GM18861 (cell line): Measurements from ENCODE around the gene CMTM4.
"Not testable (repeated sequence)": the region's sequence is repeated elsewhere in the genome, so short reads cannot be mapped to it uniquely, and the experiment has no call there.

Experiments
- ATAC-seq: cut with Tn5 transposase; IDR thresholded peaks from one replicate; pipeline ENCODE4 v1.9.1; 2021; ENCODE audit not compliant: unreplicated experiment

CMTM4 gene

GRCh38 chr16:66676599-66676998, 19.9 kb downstream of the CMTM4 start:
- ATAC-seq = no peak

DNA sequence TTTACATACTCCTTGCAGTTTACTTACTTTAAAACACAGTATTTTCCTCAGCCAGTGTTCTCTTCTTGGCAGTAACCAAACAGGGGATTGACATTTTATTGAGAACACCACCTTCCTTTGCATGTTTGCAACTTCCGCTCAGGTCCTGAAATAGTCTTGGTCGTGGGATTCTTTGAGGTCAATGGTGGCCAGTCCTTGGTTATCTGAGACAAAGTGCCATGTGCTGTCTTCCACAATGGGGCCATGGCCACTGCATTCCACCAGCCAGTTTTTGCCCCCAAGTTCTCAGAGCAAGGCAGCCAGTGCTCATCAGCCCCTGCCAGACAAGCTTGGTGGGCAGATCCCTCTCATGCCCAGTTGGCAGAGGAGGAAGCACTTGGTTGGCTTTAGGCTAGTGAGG, 22.9 kb downstream of the CMTM4 start:
- no peak for ATAC-seq

DNA sequence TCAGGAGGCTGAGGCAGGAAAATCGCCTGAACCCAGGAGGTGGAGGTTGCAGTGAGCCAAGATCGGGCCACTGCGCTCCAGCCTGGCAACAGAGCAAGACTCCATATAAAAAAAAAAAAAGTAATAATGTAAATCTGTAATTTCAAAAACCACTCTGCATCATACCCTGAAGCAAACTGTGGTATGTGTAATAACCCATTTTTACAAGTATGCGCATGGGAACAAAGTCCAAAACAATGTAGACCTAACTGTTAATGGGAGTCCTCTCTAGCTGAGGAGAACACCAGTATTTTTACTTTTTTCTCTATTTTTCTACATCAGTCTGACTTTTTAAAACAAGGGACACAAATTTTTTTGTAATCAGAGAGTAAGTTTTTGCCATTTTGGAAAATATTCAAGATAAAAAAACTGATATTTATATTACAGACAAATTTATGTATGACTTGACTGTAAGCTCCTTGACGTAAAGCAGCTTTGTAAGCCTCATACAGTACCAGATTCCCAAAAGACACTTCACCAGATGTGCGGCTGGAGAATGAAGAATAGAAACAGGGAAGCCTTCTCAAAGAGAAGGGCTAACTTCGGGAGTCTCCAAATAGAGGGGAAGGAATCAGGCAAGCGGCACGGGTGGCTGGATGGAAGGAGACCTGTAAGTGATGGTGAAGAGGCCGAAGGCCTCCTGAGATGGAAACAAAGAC, 25.7 kb downstream of the CMTM4 start:
- no peak for ATAC-seq

GRCh38 chr16:66668777-66669444, 27.6 kb downstream of the CMTM4 start:
- no peak for ATAC-seq

- no peak for ATAC-seq
Measured at GRCh38 chr16:66667944-66668343, 28.6 kb downstream of the CMTM4 start.

DNA sequence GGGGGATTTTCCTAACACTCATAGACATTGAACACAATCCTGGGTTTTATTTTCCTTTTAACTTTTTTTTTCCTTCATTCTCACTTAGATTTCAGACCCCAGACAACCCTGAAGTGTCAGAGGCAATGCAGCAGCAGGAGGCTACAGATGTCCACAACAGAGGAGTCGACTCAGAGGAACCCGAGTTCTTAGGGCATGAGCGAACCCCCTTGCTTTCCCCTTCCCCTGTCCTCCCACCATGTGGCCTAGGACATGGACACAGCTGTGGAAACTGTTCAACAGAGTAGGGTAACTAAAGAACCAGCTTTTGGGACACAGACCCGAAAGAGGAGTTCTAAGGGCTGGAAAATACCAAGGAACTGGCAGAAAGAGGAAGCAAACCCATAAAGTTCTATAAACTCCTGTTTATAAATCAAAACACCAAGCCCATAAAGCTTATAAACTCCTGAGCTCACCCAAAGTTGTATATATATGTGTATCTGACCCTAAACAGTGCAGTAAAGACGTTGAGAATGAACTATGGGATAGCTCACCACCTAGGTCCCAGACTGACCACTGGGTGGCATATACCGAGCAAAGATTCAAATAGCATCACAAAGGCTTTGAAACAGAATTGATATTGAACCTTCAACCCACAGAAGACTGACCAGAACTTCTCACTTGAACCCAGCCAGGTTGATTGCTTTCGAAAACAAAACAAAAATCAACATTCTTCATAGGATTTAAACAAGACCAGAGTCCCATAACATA, 33.9 kb downstream of the CMTM4 start:
- ATAC-seq = no peak

- not testable (repeated sequence) for ATAC-seq
Measured at GRCh38 chr16:66661671-66662346, 34.7 kb downstream of the CMTM4 start.

DNA sequence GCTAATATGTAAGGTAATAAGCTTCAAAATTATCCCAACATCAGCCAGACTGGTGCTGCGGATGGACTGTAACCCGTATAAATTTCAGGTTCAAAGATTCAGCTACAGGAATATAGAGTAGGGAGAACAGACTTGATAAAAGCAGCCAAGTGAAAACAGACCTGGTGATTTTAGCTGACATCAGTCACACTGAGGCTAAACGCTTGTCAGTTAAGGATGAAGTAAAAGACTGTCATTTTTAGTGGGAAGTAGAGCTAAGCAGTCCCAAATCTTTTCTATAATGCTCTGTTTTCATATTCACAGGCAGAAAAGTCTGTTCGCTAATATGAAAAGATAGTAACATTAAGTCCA, 35.4 kb downstream of the CMTM4 start:
- no peak for ATAC-seq

GRCh38 chr16:66660422-66661209, 35.9 kb downstream of the CMTM4 start:
- no peak for ATAC-seq

DNA sequence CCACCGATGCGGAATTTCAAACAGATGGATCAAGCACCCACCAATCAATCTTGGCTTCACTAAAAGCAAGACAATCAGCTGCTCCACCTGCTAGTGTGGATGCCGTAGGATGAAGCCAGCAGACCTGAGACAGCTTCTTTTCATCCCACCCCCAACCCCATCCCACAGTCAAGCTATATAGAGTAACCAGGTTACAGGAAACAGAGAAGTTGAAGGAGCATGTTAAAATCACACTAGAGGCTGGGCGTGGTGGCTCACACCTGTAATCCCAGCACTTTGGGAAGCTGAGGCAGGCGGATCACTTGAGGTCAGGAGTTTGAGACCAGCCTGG, 37.7 kb downstream of the CMTM4 start:
- ATAC-seq = no peak

- ATAC-seq = no peak
Measured at GRCh38 chr16:66658143-66658859, 38.2 kb downstream of the CMTM4 start.

- no peak for ATAC-seq
Measured at GRCh38 chr16:66656547-66656946, 40.0 kb downstream of the CMTM4 start.

GRCh38 chr16:66653581-66654350, 42.8 kb downstream of the CMTM4 start:
- no peak for ATAC-seq

DNA sequence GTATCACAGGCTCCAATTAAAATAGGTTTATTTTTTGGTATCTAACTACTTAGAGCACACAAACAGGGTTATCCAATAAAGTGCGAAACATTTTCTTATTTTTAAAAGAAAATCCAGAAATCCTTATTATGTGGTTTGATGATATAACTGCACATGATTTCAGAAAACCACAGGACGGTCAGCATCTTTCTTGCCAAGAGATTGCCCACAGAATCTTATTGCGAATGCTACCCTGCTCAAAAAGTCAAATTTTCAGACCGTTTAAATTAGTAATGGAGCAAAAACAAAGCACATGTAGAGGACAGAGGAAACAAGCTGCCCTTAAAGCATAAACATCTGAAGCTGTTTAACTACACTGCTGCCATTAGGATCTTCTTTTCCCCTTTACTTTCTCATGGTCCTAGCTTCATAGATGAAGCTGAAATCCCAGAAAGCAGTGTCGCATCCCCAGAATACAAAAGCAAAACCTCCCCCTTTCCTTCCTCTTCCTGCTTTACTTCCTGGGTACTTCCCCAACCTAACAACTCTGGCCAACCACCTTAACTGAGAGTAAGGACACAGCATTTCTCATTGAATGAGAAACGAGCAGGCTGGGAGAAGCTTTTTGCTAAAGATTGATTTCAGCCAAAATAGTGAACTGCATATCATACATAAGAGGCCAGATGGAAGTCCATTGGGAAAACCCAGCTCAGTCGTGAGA, 43.7 kb downstream of the CMTM4 start:
- ATAC-seq = no peak

GRCh38 chr16:66651965-66652364, 44.6 kb downstream of the CMTM4 start:
- ATAC-seq = no peak

- no peak for ATAC-seq
Measured at GRCh38 chr16:66651474-66651765, 45.1 kb downstream of the CMTM4 start.

DNA sequence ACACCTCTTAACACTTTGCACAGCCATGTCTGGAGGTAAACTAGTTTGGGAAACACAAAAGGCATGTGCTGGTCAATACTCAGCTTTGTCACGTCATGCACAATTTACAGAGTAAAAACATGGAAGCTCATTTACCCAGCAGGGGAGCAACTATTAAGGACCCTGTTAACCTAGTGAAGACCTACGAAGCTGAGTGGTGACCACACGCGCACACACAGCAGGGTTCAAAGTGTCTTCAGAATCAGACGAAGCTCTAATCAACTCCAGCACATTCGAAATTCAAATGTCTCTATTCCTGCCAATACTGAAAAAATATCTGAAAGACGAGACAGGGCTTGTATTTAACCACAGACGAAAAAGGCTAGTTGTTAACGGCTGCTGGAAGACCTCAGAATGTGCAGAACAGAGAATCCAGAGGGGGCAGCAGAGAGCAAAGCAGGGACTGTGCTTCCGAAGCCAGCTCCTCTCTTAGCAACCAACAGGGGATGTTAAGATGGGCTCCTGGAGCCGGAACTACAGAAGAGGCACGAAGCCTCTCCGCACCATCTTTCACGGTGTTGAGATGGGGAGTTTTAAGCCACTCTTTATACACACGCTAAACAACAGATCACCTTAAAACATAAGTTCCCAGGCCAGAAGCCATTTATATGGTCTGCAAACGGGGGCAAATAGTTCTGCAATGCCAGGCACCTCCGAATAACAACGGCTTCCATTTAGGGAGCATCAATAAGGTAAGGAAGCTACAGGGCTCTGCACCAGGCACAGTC, 45.7 kb downstream of the CMTM4 start:
- peak; percentile 87 for ATAC-seq

GRCh38 chr16:66649636-66650205, 46.8 kb downstream of the CMTM4 start:
- no peak for ATAC-seq
